ENCODE results near the gene XIST.
"Not testable (repeated sequence)": the region's sequence is repeated elsewhere in the genome, so short reads cannot be mapped to it uniquely, and the experiment has no call there.

Gene XIST

DNA sequence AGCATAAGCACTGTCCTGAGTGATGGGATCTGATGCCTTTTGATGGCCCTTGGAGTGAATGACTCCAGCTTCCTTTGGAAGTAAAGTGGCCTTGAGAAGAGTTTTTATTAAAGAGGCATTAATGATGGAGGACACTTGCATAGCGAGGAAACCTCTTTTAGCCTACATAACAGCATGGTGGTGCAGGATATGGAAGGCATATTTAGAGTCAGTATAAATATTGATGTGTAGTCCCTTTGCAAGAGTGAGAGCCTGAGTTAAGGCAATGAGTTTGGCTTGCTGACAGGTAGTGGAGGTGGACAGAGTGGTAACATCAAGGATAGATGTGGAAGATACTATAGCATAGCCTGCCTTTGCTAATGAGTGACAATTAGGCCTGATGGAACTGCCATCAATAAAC lies 48.4 kb downstream of the XIST start:
- not testable (repeated sequence) for DNase-seq (ENCODE audit: low spot score)

DNA sequence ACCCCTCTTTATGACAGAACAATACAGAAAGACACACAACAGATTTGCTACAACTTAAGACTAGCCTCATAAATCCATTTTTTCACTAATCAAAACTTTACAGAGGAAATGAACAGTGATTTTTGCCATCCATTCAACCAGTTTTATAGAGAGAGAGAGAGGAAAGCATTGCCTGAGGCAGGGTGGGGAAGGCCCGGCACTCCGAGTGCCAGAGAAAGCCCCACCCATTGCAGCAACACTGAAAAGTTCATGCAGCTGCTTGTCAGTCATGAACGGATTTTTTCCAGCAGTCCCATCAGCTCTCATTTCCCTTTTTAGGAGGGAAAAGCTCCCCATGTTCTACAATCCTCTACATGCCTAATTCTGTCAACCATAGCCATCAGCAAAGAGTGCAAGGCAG lies 52.6 kb downstream of the XIST start:
- DNase-seq (ENCODE audit: low spot score): no peak

DNA sequence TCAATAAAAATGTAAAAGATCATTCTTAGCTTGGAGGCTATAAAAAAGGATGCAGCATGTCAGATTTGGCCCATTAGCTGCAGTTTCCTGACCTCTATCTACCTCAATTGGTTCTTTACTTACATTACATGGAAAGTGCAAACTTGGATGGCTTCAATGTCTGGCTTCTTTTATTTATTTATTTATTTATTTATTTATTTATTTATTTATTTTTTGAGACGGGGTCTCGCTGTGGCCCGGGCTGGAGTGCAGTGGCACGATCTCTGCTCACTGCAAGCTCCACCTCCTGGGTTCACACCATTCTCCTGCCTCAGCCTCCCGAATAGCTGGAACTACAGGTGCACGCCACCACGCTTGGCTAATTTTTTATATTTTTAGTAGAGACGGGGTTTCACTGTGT lies 60.0 kb downstream of the XIST start:
- not testable (repeated sequence) for DNase-seq (ENCODE audit: low spot score)

DNA sequence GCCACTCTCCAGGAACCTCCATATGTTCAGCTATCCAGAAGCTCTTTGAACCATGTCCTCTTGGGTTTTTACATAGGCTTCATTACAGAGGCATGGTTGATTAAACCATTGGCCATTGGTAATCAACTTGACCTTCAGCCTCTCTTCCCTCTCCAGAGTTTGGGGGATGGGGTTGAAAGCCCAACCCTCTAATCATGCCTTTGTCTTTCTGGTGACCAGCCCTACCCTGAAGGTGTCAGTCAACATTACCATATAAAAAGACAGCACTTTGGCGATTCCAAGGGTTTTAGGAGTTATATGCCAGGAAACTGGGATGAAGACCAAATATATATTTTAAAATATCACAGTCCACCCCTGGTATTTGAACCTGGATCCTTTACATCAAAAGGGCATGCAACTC lies 67.0 kb downstream of the XIST start:
- DNase-seq (ENCODE audit: low spot score): no peak
